MM.1S (cell line): Measurements from ENCODE around the gene PIGBOS1.
"Not testable (repeated sequence)": the region's sequence is repeated elsewhere in the genome, so short reads cannot be mapped to it uniquely, and the experiment has no call there.

Experiments
- DNase-seq: peaks from one replicate; pipeline ENCODE4 v3.0.0-alpha.2; 2015
- H2AFZ ChIP-seq: fragments of 300-600 bp; sonication (generic); 2 replicates; pipeline ENCODE4 v1.6.0; 2016; ENCODE audit warnings: antibody characterized with exemption, low read length
- H3F3A ChIP-seq: fragments of 300-600 bp; sonication (generic); 2 replicates; pipeline ENCODE4 v1.6.1; 2016; ENCODE audit warnings: mild to moderate bottlenecking, antibody characterized with exemption, low read length, moderate library complexity, mixed read lengths; ENCODE audit not compliant: insufficient read depth
- H3K27ac ChIP-seq: fragments of 300-600 bp; sonication (generic); 2 replicates; pipeline ENCODE4 v1.5.1; 2016; ENCODE audit warnings: mild to moderate bottlenecking, low read length
- H3K27me3 ChIP-seq: fragments of 300-600 bp; sonication (generic); replicated peaks from 2 replicates; pipeline ENCODE4 v1.6.0; 2016; ENCODE audit warnings: low read length; ENCODE audit not compliant: insufficient read depth
- H3K36me3 ChIP-seq: fragments of 300-600 bp; sonication (generic); replicated peaks from 2 replicates; pipeline ENCODE4 v1.6.1; 2016; ENCODE audit warnings: mild to moderate bottlenecking, low read length, mixed read lengths; ENCODE audit not compliant: insufficient read depth
- H3K4me1 ChIP-seq: fragments of 300-600 bp; sonication (generic); 2 replicates; pipeline ENCODE4 v1.6.1; 2016; ENCODE audit warnings: low read length, mixed read lengths
- H3K4me2 ChIP-seq: fragments of 300-600 bp; sonication (generic); 2 replicates; pipeline ENCODE4 v1.6.0; 2016; ENCODE audit warnings: low read depth, low read length
- H3K4me3 ChIP-seq: fragments of 300-600 bp; sonication (generic); 2 replicates; pipeline ENCODE4 v1.5.1; 2016; ENCODE audit warnings: low read length, mixed read lengths
- H3K79me2 ChIP-seq: fragments of 300-600 bp; sonication (generic); 2 replicates; pipeline ENCODE4 v1.6.1; 2016; ENCODE audit warnings: mixed run types, low read length, mixed read lengths
- H3K9ac ChIP-seq: fragments of 300-600 bp; sonication (generic); 2 replicates; pipeline ENCODE4 v1.6.1; 2016; ENCODE audit warnings: low read length, mixed read lengths
- H3K9me2 ChIP-seq: fragments of 300-600 bp; sonication (generic); replicated peaks from 2 replicates; pipeline ENCODE4 v1.6.1; 2016; ENCODE audit warnings: mild to moderate bottlenecking, low read length, mixed read lengths; ENCODE audit not compliant: insufficient read depth
- H3K9me3 ChIP-seq: fragments of 300-600 bp; sonication (generic); replicated peaks from 2 replicates; pipeline ENCODE4 v1.6.1; 2016; ENCODE audit warnings: mild to moderate bottlenecking, low read length, mixed read lengths; ENCODE audit not compliant: insufficient read depth
- H4K20me1 ChIP-seq: fragments of 300-600 bp; sonication (generic); 2 replicates; pipeline ENCODE4 v1.6.1; 2016; ENCODE audit warnings: mild to moderate bottlenecking, low read length, moderate library complexity, mixed read lengths; ENCODE audit not compliant: insufficient read depth
- CTCF ChIP-seq: fragments of 300-600 bp; sonication (generic); IDR thresholded peaks from 2 replicates; pipeline ENCODE4 v1.5.1; 2016; ENCODE audit warnings: antibody characterized with exemption, low read length, mixed read lengths
- EZH2 ChIP-seq: fragments of 300-600 bp; sonication (generic); optimal IDR thresholded peaks from 2 replicates; pipeline ENCODE3; 2017; ENCODE audit warnings: low read depth, mild to moderate bottlenecking, antibody characterized with exemption, low read length, mixed read lengths
- EZH2phosphoT487 ChIP-seq: fragments of 300-600 bp; sonication (generic); IDR thresholded peaks from 2 replicates; pipeline ENCODE4 v1.6.1; 2018; ENCODE audit warnings: antibody characterized with exemption, low read length

The PIGBOS1 gene

GRCh38 chr15:55319537-55320237 lies 764 bp upstream of the PIGBOS1 start:
- Histone ChIP-seq H3K79me2 (peaks cover 39% of the 10 kb centered on the region), H3K27ac (peak overlapping the region; percentile 78; the same call in 1 of the 2 replicates), H3K9me3 (no peaks in the 10 kb centered on the region), H3F3A (peaks cover 16% of the 10 kb centered on the region; the same call in 1 of the 2 replicates), H3K4me1 (peaks cover 3% of the 10 kb centered on the region; the same call in 1 of the 2 replicates), H3K4me2 (peak overlapping the region; percentile 80), H4K20me1 (no peaks in the 10 kb centered on the region), H3K9me2 (no peaks in the 10 kb centered on the region), H3K27me3 (no peaks in the 10 kb centered on the region), H2AFZ (peak overlapping the region; percentile 55), H3K9ac (peak overlapping the region; percentile 83), H3K36me3 (no peaks in the 10 kb centered on the region), H3K4me3 (peak overlapping the region; percentile 74)
- no peak for TF ChIP-seq EZH2phosphoT487
- peak; percentile 47 for DNase-seq

GRCh38 chr15:55302801-55303200 lies 16.1 kb downstream of the PIGBOS1 start:
- not testable (repeated sequence) for H3K27me3 ChIP-seq, H3F3A ChIP-seq, H3K9me3 ChIP-seq, H3K36me3 ChIP-seq, H3K9me2 ChIP-seq, H3K27ac ChIP-seq, H4K20me1 ChIP-seq, H3K4me2 ChIP-seq, H2AFZ ChIP-seq, H3K9ac ChIP-seq, H3K4me1 ChIP-seq, DNase-seq, H3K4me3 ChIP-seq, H3K79me2 ChIP-seq

- Histone ChIP-seq H3K9me3 (no peaks in the 10 kb centered on the region), H3F3A (no peaks in the 10 kb centered on the region), H3K9me2 (no peaks in the 10 kb centered on the region), H3K79me2 (no peaks in the 10 kb centered on the region), H3K4me3 (no peak overlapping the region), H3K9ac (no peak overlapping the region), H3K4me1 (no peaks in the 10 kb centered on the region), H3K36me3 (no peaks in the 10 kb centered on the region), H3K27me3 (no peaks in the 10 kb centered on the region), H3K27ac (no peak overlapping the region), H3K4me2 (no peak overlapping the region), H2AFZ (no peak overlapping the region), H4K20me1 (no peaks in the 10 kb centered on the region)
- DNase-seq = no peak
- no peak for TF ChIP-seq EZH2
- TF ChIP-seq EZH2phosphoT487 = no peak
- no peak for TF ChIP-seq CTCF
These were observed 21.6 kb downstream of the PIGBOS1 start for GRCh38 chr15:55297315-55297714.

GRCh38 chr15:55290528-55291057 lies 28.3 kb downstream of the PIGBOS1 start:
- Histone ChIP-seq H3K9ac (peak overlapping the region; percentile 92), H3K4me1 (peaks cover 12% of the 10 kb centered on the region), H3K27me3 (no peaks in the 10 kb centered on the region), H2AFZ (peak overlapping the region; percentile 94), H3K9me2 (no peaks in the 10 kb centered on the region), H3K36me3 (no peaks in the 10 kb centered on the region), H3K79me2 (peaks cover 44% of the 10 kb centered on the region), H3K27ac (peak overlapping the region; percentile 61; the same call in 1 of the 2 replicates), H3K9me3 (no peaks in the 10 kb centered on the region), H4K20me1 (no peaks in the 10 kb centered on the region), H3F3A (peaks cover 5% of the 10 kb centered on the region; the same call in 1 of the 2 replicates), H3K4me2 (peak overlapping the region; percentile 74), H3K4me3 (peak overlapping the region; percentile 92)
- DNase-seq = peak; percentile 85
- no peak for TF ChIP-seq EZH2phosphoT487
- TF ChIP-seq CTCF = peak; percentile 91
